Neural crest cell (in vitro differentiated cells): ENCODE results near the gene ACSM4. TPM values are rescaled to one million over a fixed set of nuclear protein-coding genes. Genes with fewer than 3 reads are reported as not detected.

ENCODE experiments used
- DNase-seq: peaks from one replicate; pipeline ENCODE4 v3.0.0; 2021; ENCODE audit warnings: low read depth, mixed read lengths, low spot score
- H3K27ac Mint-ChIP-seq: one replicate; pipeline ENCODE4 v1.8.0; 2021; ENCODE audit warnings: mild to moderate bottlenecking, mixed read lengths; ENCODE audit not compliant: unreplicated experiment
- H3K27me3 Mint-ChIP-seq: 2 replicates; pipeline ENCODE4 v1.8.0; 2021; ENCODE audit warnings: low read depth, mild to moderate bottlenecking, mixed read lengths
- H3K36me3 Mint-ChIP-seq: 2 replicates; pipeline ENCODE4 v1.8.0; 2021; ENCODE audit warnings: low read depth, mild to moderate bottlenecking, mixed read lengths
- H3K4me1 Mint-ChIP-seq: 2 replicates; pipeline ENCODE4 v1.8.0; 2021; ENCODE audit warnings: mixed read lengths
- H3K4me3 Mint-ChIP-seq: one replicate; pipeline ENCODE4 v1.8.0; 2021; ENCODE audit warnings: mild to moderate bottlenecking, mixed read lengths
- H3K9me3 Mint-ChIP-seq: 2 replicates; pipeline ENCODE4 v1.8.0; 2021; ENCODE audit warnings: mixed read lengths
- CTCF ChIP-seq: fragments of 200-600 bp; sonication (generic); conservative IDR thresholded peaks from 2 replicates; pipeline ENCODE4 v1.5.0; 2021; ENCODE audit warnings: antibody characterized with exemption, mild to moderate bottlenecking
- total RNA-seq: library from RNA; stranded (reverse); gene quantifications from 2 replicates; pipeline ENCODE4 v1.2.1, GENCODE V29; 2021

ACSM4 gene
- total RNA-seq, 1 donor from 2014 or later = not detected

DNA sequence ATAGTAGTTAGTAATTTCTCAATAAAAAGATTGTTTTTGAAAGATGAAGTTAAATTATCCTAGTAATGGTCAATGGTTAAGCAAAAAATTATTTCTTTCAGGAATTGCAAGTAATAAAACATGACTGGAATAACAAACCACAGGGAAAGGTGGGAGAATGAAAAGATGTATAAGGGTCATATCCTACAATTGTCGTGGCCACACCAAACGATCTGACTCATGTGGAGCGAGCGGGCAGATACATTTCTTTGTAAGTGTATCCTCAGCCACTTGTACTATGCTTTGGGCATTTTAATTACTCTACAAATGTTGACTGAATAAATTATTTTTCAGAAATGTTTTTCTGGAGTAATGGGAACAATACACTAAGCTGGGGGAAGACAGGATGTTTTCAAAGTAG is 45.5 kb downstream of the ACSM4 start:
- Mint-ChIP-seq H3K4me1 (peaks cover 5% of the 10 kb centered on the region), H3K4me3 (no peak overlapping the region), H3K9me3 (peaks cover 3% of the 10 kb centered on the region), H3K36me3 (no peaks in the 10 kb centered on the region), H3K27me3 (peaks cover 2% of the 10 kb centered on the region), H3K27ac (no peak overlapping the region)
- no peak for DNase-seq
- no peak for TF ChIP-seq CTCF

GRCh38 chr12:7351177-7351576 is 47.3 kb downstream of the ACSM4 start:
- Mint-ChIP-seq H3K27me3 (peaks cover 2% of the 10 kb centered on the region), H3K4me1 (peaks cover 4% of the 10 kb centered on the region), H3K9me3 (no peaks in the 10 kb centered on the region), H3K27ac (no peak overlapping the region), H3K36me3 (no peaks in the 10 kb centered on the region), H3K4me3 (no peak overlapping the region)
- TF ChIP-seq CTCF = no peak
- no peak for DNase-seq

DNA sequence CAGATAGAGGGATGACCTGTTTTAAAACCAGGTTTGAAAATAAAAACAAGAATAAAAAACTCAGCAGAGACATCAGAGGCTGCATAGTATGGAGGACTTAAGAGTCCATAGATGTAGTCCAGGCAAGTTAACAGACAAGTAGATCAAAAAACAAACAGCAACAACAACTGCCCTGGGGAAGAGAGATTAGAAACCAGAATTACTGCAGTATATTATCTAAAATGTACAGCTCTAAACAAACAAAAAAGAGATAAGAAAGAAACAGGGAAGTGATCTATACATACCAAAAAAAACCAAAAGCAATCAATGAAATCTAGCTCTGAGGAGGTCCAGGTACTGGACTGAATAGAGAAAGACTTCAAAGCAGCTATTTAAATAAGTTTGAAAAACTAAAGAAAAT is 48.8 kb downstream of the ACSM4 start:
- no peak overlapping the region for H3K4me3 Mint-ChIP-seq
- DNase-seq = no peak
- H3K27me3 Mint-ChIP-seq = peaks cover 2% of the 10 kb centered on the region
- no peaks in the 10 kb centered on the region for H3K9me3 Mint-ChIP-seq
- no peaks in the 10 kb centered on the region for H3K4me1 Mint-ChIP-seq
- no peak overlapping the region for H3K27ac Mint-ChIP-seq
- no peak for TF ChIP-seq CTCF
- H3K36me3 Mint-ChIP-seq = no peaks in the 10 kb centered on the region

DNA sequence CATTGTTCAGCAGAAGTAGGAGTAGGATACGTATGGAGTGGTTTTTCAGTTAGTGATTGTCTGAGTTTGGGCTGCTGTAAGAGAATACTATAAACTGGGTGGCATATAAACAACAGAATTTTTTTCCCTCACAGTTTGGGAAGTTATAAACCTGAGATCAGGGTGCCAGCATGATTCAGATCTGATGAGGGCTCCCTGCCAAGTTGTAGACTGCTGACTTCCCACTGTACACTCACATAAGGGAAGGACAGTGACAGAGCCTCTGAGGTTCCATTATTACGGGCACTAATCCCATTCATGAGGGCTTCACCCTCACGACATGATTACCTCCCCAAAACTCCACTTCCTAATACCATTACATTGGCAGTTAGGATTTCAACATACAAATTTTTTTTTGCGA is 50.7 kb downstream of the ACSM4 start:
- Mint-ChIP-seq H3K27ac (no peak overlapping the region), H3K27me3 (peaks cover 2% of the 10 kb centered on the region), H3K9me3 (no peaks in the 10 kb centered on the region), H3K36me3 (no peaks in the 10 kb centered on the region), H3K4me1 (no peaks in the 10 kb centered on the region), H3K4me3 (no peak overlapping the region)
- no peak for TF ChIP-seq CTCF
- no peak for DNase-seq

GRCh38 chr12:7361265-7361664 is 57.4 kb downstream of the ACSM4 start:
- H3K27me3 Mint-ChIP-seq = peaks cover 7% of the 10 kb centered on the region
- DNase-seq = no peak
- H3K9me3 Mint-ChIP-seq = peaks cover 2% of the 10 kb centered on the region
- H3K27ac Mint-ChIP-seq = no peak overlapping the region
- TF ChIP-seq CTCF = no peak
- no peaks in the 10 kb centered on the region for H3K36me3 Mint-ChIP-seq
- H3K4me1 Mint-ChIP-seq = no peaks in the 10 kb centered on the region
- H3K4me3 Mint-ChIP-seq = no peak overlapping the region

GRCh38 chr12:7362734-7363133 is 58.9 kb downstream of the ACSM4 start:
- Mint-ChIP-seq H3K27ac (no peak overlapping the region), H3K36me3 (no peaks in the 10 kb centered on the region), H3K4me1 (no peaks in the 10 kb centered on the region), H3K27me3 (peaks cover 7% of the 10 kb centered on the region), H3K9me3 (peaks cover 2% of the 10 kb centered on the region), H3K4me3 (no peak overlapping the region)
- DNase-seq = no peak
- no peak for TF ChIP-seq CTCF
